HG02759 (cell line): ENCODE results near the gene MIPEP.

Experiments used
- ATAC-seq: cut with Tn5 transposase; IDR thresholded peaks from one replicate; pipeline ENCODE4 v1.9.1; 2021; ENCODE audit warnings: mild to moderate bottlenecking, moderate library complexity; ENCODE audit not compliant: unreplicated experiment

MIPEP gene

GRCh38 chr13:23811366-23812062 is 77.7 kb downstream of the MIPEP start:
- no peak for ATAC-seq

GRCh38 chr13:23810685-23811240 is 78.4 kb downstream of the MIPEP start:
- no peak for ATAC-seq

- ATAC-seq = no peak
Observed at GRCh38 chr13:23808803-23809202, 80.4 kb downstream of the MIPEP start.

DNA sequence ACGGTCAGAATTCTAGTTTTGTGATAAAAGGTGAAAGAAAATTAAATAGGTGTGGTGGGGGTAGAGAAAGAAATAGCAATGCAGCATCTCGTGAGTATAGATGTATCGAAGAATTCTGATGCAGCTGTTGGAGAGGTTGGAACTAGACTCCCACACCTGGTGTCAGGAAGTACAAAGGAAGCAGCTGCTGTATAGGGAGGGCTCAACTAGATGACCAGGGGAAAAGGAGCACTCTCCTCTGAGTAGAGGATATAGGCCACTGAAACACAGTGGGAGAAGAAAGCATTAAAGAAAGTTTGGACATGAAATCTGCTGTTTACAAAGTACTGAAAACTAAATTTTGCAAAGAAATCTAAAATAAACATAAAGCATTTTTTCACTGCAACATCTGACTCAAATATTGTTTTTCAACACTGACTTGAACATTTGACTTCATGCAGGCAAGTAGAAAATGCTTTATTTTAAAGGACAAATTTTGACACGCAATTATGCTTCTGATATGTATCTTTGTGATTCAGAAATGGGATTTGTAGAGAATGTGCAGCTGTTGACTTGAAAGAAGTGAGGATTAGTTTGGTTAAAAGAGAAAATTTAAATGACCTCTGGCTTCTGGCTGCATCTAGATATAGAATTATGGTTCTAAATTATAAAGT is 82.2 kb downstream of the MIPEP start:
- ATAC-seq = peak; percentile 20

- no peak for ATAC-seq
Observed at GRCh38 chr13:23805821-23806220, 83.4 kb downstream of the MIPEP start.

- no peak for ATAC-seq
Observed at GRCh38 chr13:23805122-23805521, 84.1 kb downstream of the MIPEP start.

- ATAC-seq = no peak
Observed at GRCh38 chr13:23804166-23804565, 85.0 kb downstream of the MIPEP start.

GRCh38 chr13:23801141-23801540 is 88.1 kb downstream of the MIPEP start:
- no peak for ATAC-seq

DNA sequence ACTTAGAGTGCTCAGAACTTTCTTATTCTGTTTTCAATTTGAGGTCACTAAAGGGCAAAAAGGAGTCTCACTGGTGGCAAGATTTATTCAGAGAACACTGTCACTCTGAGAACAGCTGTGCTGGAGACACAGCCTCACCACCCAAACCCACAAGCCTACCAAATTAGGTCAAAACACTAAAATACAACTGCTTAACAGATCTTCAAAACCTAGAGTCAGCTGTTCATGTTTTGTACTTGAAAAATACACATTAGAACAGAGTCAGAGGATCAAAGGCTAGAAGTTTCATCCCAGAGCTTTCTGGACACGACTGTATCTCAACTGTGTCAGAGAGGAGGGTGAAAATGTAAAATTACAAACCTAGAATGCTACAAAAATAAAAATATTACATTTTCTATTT is 89.3 kb downstream of the MIPEP start:
- ATAC-seq = peak; percentile 97

- no peak for ATAC-seq
Observed at GRCh38 chr13:23797276-23797903, 91.8 kb downstream of the MIPEP start.

- ATAC-seq = no peak
Observed at GRCh38 chr13:23796551-23796950, 92.6 kb downstream of the MIPEP start.

GRCh38 chr13:23794267-23795161 is 94.7 kb downstream of the MIPEP start:
- peak; percentile 72 for ATAC-seq

DNA sequence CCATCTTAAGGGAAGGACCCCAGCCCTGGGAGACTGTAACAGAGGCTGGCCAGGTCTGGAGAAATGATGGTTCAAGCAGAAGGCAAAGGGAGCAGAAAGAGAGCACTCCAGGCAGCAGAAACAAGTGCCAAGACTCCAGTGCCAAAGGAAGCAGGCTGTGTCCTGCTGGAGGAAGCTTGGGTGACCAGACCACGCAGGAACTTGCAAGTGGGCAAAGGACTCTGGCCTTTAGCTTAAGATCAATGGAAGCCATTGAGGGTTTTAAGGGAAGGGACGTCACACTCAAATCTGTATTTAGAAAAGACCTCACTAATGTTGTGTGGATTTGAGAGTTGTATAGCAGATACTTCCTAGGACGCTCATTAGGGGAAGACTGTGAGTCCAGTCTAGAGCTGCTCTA is 95.5 kb downstream of the MIPEP start:
- ATAC-seq = no peak

- ATAC-seq = no peak
Observed at GRCh38 chr13:23792680-23793079, 96.5 kb downstream of the MIPEP start.

GRCh38 chr13:23790577-23791170 is 98.5 kb downstream of the MIPEP start:
- ATAC-seq = no peak

DNA sequence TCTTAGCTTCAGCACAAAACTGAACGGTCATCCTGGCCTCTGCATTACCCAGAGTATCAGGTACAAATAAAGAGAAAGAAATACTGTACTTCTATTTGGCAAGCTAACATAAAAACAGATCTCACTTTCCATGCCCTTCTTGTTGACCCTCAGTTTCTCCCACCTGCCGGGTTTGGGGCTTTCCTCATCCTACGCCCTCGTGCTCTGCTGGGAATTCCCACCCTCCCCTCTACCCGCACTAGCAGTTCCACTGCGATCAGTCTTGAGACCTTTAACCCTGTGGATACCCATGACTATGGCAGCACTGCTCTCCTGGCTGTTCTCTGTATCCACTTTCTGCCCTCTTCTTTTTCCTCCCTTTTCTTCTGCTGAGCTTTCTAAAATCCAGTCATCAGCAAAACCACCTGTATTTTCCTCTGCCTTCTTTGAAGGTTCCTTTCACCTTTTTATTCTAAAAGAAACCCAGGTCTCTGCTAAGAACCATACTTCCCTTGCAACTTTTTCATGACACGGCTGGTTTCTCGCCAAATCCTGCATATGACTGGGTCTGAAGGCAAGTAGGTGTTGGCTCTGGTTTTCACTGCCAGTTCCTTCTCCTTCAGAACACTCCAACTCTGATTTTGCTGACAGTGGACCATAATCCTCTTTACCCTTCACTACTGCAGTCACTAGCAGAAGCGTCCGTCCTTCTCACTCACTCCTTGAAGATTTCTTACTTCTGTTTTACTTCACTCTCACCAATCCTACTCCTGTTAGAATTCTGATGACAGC is 99.4 kb downstream of the MIPEP start:
- no peak for ATAC-seq

DNA sequence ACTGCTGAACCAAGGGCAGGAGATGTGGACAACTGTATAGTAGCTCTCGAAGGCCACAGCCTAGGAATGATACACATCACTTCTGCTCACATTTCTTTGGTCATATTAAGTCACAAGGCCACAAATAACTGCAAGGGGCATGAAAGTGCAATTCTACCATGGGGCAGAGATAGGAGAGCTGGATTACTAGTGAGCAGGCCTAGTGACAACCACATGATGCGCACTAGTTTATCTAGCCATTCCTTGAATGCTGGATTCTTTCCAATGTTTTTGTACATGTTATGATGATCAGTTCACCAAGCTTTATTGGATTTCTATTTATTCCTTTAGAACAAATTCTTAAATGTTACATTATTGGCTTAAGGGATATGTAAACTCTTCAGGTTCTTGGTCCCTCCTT is 100.7 kb downstream of the MIPEP start:
- ATAC-seq = no peak

DNA sequence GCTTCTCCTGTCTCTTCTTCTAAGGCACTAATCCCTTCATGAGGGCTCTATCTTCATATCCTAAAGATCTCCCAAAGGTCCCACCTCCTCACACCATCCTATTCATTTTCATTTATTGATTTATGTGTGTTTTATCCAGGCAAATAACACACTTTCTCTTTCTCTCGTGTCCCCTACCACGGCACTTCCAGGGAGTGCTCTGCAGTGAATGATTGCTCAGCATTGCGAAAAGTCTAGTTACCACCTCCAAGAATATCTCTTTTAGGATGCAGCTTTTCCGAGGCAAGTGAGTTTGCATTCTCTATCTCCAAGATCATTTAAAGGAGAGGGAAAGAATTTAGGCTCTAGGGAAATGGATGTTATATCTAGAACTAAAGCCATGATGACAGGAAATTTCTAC is 101.7 kb downstream of the MIPEP start:
- ATAC-seq = no peak

- no peak for ATAC-seq
Observed at GRCh38 chr13:23786607-23787006, 102.6 kb downstream of the MIPEP start.

- no peak for ATAC-seq
Observed at GRCh38 chr13:23778879-23779278, 110.3 kb downstream of the MIPEP start.
